PC-9 (cell line): ENCODE data around the gene ZNF516. TPM values are rescaled to one million over a fixed set of nuclear protein-coding genes. Genes with fewer than 3 reads are reported as not detected.

ENCODE experiments used
- BruUV-seq: library from RNA; stranded (reverse); fragments of 400-500 nt; replicated peaks from 2 replicates; lab custom pipeline; 2021; lab: Mats Ljungman, UMichigan
- CTCF ChIA-PET: fragments of 300-600 bp; sonication (Branson Sonifier 250); formaldehyde crosslinking; loops from one replicate; lab custom pipeline; 2022; ENCODE audit warnings: antibody characterized with exemption; lab: Charles Lee
- POLR2A ChIA-PET: fragments of 300-600 bp; sonication (Branson Sonifier 250); formaldehyde crosslinking; loops from one replicate; lab custom pipeline; 2022; ENCODE audit warnings: antibody characterized with exemption; ENCODE audit not compliant: unreplicated experiment; lab: Charles Lee
- DNase-seq, 2 experiments: peaks; one replicate each; pipeline versions ENCODE4 v3.0.0 to v3.0.0-alpha.2; 2015 to 2022; ENCODE audit warnings: mixed read lengths in 1 of 2
- H2AFZ ChIP-seq: fragments of 200-600 bp; sonication (generic); 2 replicates; pipeline ENCODE4 v1.8.1; 2017; ENCODE audit warnings: antibody characterized with exemption
- H3F3A ChIP-seq: fragments of 200-600 bp; sonication (generic); 2 replicates; pipeline ENCODE4 v1.8.1; 2017; ENCODE audit warnings: antibody characterized with exemption, mild to moderate bottlenecking, low read depth; ENCODE audit not compliant: insufficient read depth
- H3K27ac ChIP-seq: fragments of 200-600 bp; sonication (generic); 2 replicates; pipeline ENCODE4 v1.6.1; 2016; ENCODE audit warnings: mixed run types
- H3K27me3 ChIP-seq: fragments of 200-600 bp; sonication (generic); 2 replicates; pipeline ENCODE4 v1.6.1; 2016; ENCODE audit warnings: low read depth, mixed run types; ENCODE audit not compliant: insufficient read depth
- H3K36me3 ChIP-seq: fragments of 200-600 bp; sonication (generic); 2 replicates; pipeline ENCODE4 v1.6.1; 2016; ENCODE audit warnings: low read depth, mixed run types
- H3K4me1 ChIP-seq: fragments of 200-600 bp; sonication (generic); replicated peaks from 2 replicates; pipeline ENCODE4 v1.6.1; 2016; ENCODE audit warnings: mixed run types; ENCODE audit not compliant: insufficient read depth
- H3K4me2 ChIP-seq: fragments of 200-600 bp; sonication (generic); 2 replicates; pipeline ENCODE4 v1.6.1; 2017; ENCODE audit warnings: mixed run types
- H3K4me3 ChIP-seq: fragments of 200-600 bp; sonication (generic); 2 replicates; pipeline ENCODE4 v1.6.1; 2016; ENCODE audit warnings: mixed run types
- H3K79me2 ChIP-seq: fragments of 200-600 bp; sonication (generic); 2 replicates; pipeline ENCODE4 v1.6.1; 2017; ENCODE audit warnings: low read depth, mixed run types
- H3K9me2 ChIP-seq: fragments of 200-600 bp; sonication (generic); 2 replicates; pipeline ENCODE4 v1.8.1; 2017; ENCODE audit warnings: mild to moderate bottlenecking; ENCODE audit not compliant: insufficient read depth
- H3K9me3 ChIP-seq: fragments of 200-600 bp; sonication (generic); 2 replicates; pipeline ENCODE4 v1.8.1; 2016; ENCODE audit warnings: low read depth; ENCODE audit not compliant: insufficient read depth
- H4K20me1 ChIP-seq: fragments of 200-600 bp; sonication (generic); 2 replicates; pipeline ENCODE4 v1.8.1; 2017; ENCODE audit not compliant: insufficient read depth
- EZH2 ChIP-seq: fragments of 200-600 bp; sonication (generic); IDR thresholded peaks from 2 replicates; pipeline ENCODE4 v1.8.0; 2017; ENCODE audit warnings: antibody characterized with exemption, low read depth
- intact Hi-C: fragments of 100-400 bp; cut with micrococcal nuclease; formaldehyde crosslinking; loops from one replicate; pipeline ENCODE4 v1.10.0; 2022; ENCODE audit not compliant: unreplicated experiment
- total RNA-seq: library from RNA; stranded (reverse); gene quantifications from 2 replicates; pipeline ENCODE4 v1.2.3, GENCODE V29; 2021
- TF ChIP-seq, protein P1 (sequence below): fragments of 200-600 bp; sonication (generic); conservative IDR thresholded peaks from 2 replicates; pipeline ENCODE4 v1.6.1; 2017; ENCODE audit warnings: mixed run types, antibody characterized with exemption, mild to moderate bottlenecking, moderate library complexity

ZNF516 gene
- total RNA-seq, 1 experiment from 2014 or later: 32.7 TPM

DNA sequence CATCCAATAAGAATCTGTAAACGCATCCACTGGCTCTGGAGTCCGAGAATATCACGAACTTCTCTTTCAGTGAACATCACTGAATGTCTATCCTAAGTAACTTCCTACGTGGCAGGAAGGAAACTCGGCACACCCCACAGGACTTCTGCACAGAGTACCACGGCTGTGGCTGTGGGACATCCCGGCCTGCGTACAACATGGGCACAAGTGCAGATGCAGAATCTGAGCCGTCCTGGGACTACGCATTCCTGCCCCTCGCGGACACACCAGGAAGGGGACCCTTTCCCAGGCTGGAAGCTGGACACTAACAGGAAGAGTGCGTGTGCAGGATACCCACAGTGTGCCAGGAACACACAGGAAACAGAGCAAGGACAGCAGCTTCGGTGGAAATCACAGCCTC, 60.6 kb downstream of the ZNF516 start:
- H4K20me1 ChIP-seq: peaks cover 48% of the 10 kb centered on the region
- POLR2A ChIA-PET: no interaction called here
- BruUV-seq: no TSS peak

DNA sequence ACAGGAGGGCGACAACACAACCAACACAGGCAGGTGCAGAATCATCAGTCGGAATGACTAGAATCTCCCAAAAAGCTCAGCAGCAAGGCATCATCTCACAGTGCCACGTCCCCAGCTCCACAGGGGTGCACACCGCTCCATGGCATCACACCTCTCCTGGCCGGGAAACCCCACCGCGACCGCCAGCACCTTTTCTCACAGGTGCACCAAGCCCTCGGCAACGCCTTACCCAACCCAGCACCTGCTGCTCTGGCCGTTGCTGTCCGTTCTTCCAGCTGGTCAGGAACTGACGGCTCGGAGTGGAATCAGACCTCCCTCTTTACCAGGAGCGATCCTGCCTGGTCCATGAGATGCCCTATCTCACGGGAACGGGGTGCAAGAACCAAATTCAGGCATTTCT, 61.3 kb downstream of the ZNF516 start:
- Histone ChIP-seq H3K9me2 (no peaks in the 10 kb centered on the region), H3K36me3 (no peaks in the 10 kb centered on the region), H3K27me3 (peaks cover 4% of the 10 kb centered on the region; the same call in 1 of the 2 replicates), H2AFZ (no peak overlapping the region), H4K20me1 (peaks cover 45% of the 10 kb centered on the region), H3K79me2 (0 out of 2 replicates have a peak, but pooled peaks cover 14% of the 10 kb centered on the region), H3K9me3 (no peaks in the 10 kb centered on the region), H3K4me2 (no peak overlapping the region), H3K4me1 (no peaks in the 10 kb centered on the region; the same call in 1 of the 2 replicates), H3K27ac (no peak overlapping the region), H3K4me3 (no peak overlapping the region), H3F3A (no peaks in the 10 kb centered on the region)
- CTCF ChIA-PET: no interaction called here
- no peak for TF ChIP-seq EZH2
- TF ChIP-seq, protein P1, sequence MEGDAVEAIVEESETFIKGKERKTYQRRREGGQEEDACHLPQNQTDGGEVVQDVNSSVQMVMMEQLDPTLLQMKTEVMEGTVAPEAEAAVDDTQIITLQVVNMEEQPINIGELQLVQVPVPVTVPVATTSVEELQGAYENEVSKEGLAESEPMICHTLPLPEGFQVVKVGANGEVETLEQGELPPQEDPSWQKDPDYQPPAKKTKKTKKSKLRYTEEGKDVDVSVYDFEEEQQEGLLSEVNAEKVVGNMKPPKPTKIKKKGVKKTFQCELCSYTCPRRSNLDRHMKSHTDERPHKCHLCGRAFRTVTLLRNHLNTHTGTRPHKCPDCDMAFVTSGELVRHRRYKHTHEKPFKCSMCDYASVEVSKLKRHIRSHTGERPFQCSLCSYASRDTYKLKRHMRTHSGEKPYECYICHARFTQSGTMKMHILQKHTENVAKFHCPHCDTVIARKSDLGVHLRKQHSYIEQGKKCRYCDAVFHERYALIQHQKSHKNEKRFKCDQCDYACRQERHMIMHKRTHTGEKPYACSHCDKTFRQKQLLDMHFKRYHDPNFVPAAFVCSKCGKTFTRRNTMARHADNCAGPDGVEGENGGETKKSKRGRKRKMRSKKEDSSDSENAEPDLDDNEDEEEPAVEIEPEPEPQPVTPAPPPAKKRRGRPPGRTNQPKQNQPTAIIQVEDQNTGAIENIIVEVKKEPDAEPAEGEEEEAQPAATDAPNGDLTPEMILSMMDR: no peak
- POLR2A ChIA-PET: interaction anchor here (0.6 kb wide), 1 partner anchor 91 kb away, joined by 3 read pairs; no protein-coding TSS in a partner anchor
- intact Hi-C loops: no loop called here
- BruUV-seq: no TSS peak
- DNase-seq: no peak

More for the DNA sequence above, 60.6 kb downstream of the ZNF516 start:
- Histone ChIP-seq H3K9me2 (no peaks in the 10 kb centered on the region), H3K36me3 (no peaks in the 10 kb centered on the region), H3K4me3 (no peak overlapping the region), H3K9me3 (no peaks in the 10 kb centered on the region), H3K27me3 (peaks cover 4% of the 10 kb centered on the region; the same call in 1 of the 2 replicates), H3K4me1 (no peaks in the 10 kb centered on the region; the same call in 1 of the 2 replicates), H3K79me2 (0 out of 2 replicates have a peak, but pooled peaks cover 14% of the 10 kb centered on the region), H3F3A (no peaks in the 10 kb centered on the region), H3K27ac (no peak overlapping the region), H3K4me2 (no peak overlapping the region), H2AFZ (no peak overlapping the region)
- TF ChIP-seq, protein P1: no peak
- TF ChIP-seq EZH2: no peak
- DNase-seq: no peak
- intact Hi-C loops: no loop called here
- CTCF ChIA-PET: no interaction called here

DNA sequence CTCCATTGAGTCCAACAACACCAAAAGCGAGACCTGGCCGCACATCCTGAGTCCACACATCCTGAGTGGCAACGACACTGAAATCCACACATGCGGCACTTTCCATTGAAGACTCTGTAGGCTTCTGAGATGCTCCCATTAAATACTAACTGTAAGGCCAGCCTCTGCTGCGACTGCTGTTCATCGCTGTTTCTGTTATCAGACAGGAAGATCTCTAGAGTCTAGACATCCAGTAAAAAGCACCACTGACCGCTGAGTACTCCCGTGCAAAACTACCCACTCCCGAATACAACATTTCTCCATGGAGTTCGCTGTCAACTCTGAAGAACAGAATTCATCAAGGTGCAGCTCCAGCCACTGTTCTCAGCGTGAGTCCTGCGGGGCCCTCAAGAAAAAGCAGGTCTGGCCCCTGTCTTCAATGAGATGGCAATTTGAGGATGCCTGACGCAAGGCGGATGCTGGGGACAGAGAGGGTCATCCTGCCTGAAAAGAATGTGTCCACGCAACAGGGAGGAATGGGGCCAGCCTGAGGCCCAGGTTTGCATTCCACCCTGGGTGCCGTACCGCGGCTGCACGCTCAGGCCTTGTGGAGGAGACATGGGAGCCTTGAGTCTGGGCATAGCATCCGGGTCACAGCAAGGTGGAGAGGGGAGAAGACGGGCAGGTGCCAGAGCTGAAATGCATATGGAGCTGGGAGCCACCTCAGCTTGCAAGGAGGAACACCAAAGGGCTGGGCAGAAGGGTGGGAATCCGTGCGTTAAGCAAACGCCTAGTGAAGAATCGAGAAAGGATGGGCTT, 61.9 kb downstream of the ZNF516 start:
- Histone ChIP-seq H3K36me3 (no peaks in the 10 kb centered on the region), H3K27me3 (peaks cover 4% of the 10 kb centered on the region; the same call in 1 of the 2 replicates), H3K9me3 (no peaks in the 10 kb centered on the region), H2AFZ (no peak overlapping the region), H3K9me2 (no peaks in the 10 kb centered on the region), H3K79me2 (0 out of 2 replicates have a peak, but pooled peaks cover 14% of the 10 kb centered on the region), H4K20me1 (peaks cover 48% of the 10 kb centered on the region), H3F3A (no peaks in the 10 kb centered on the region), H3K4me3 (no peak overlapping the region), H3K4me1 (no peaks in the 10 kb centered on the region; the same call in 1 of the 2 replicates), H3K27ac (no peak overlapping the region), H3K4me2 (no peak overlapping the region)
- POLR2A ChIA-PET: no interaction called here
- intact Hi-C loops: no loop called here
- TF ChIP-seq EZH2: no peak
- TF ChIP-seq, protein P1: no peak
- no TSS peak for BruUV-seq
- CTCF ChIA-PET: no interaction called here
- DNase-seq: no peak
